PFSK-1 (cell line): ENCODE results near the gene MKRN2.

ENCODE experiments used
- FOXP2 ChIP-seq: optimal IDR thresholded peaks from 2 replicates; pipeline ENCODE3; 2011; ENCODE audit warnings: borderline replicate concordance, control low read depth, inconsistent platforms; ENCODE audit not compliant: insufficient read depth; ENCODE audit errors: extremely low read length, extremely low read depth
- POLR2AphosphoS5 ChIP-seq: IDR thresholded peaks from 2 replicates; pipeline ENCODE4 v1.6.1; 2012; ENCODE audit warnings: low read depth, mild to moderate bottlenecking, control low read depth, low read length, moderate library complexity
- SIN3A ChIP-seq: IDR thresholded peaks from 2 replicates; pipeline ENCODE4 v1.6.1; 2012; ENCODE audit warnings: mild to moderate bottlenecking, low read length, moderate library complexity, borderline replicate concordance; ENCODE audit not compliant: insufficient read depth
- TAF1 ChIP-seq: IDR thresholded peaks from 2 replicates; pipeline ENCODE4 v1.6.1; 2012; ENCODE audit warnings: low read length, control low read depth, borderline replicate concordance; ENCODE audit not compliant: insufficient read depth
- TF ChIP-seq, protein P1 (sequence below), 2 experiments: IDR thresholded peaks; 2 replicates each; pipeline versions ENCODE4 v1.6.1 to v1.8.0; 2011 to 2012; ENCODE audit warnings: low read depth in 2 of 2, low read length in 2 of 2, control low read depth in 1 of 2, inconsistent platforms in 1 of 2, mild to moderate bottlenecking in 1 of 2, moderate library complexity in 1 of 2; ENCODE audit not compliant: insufficient read depth in 1 of 2

The MKRN2 gene

DNA sequence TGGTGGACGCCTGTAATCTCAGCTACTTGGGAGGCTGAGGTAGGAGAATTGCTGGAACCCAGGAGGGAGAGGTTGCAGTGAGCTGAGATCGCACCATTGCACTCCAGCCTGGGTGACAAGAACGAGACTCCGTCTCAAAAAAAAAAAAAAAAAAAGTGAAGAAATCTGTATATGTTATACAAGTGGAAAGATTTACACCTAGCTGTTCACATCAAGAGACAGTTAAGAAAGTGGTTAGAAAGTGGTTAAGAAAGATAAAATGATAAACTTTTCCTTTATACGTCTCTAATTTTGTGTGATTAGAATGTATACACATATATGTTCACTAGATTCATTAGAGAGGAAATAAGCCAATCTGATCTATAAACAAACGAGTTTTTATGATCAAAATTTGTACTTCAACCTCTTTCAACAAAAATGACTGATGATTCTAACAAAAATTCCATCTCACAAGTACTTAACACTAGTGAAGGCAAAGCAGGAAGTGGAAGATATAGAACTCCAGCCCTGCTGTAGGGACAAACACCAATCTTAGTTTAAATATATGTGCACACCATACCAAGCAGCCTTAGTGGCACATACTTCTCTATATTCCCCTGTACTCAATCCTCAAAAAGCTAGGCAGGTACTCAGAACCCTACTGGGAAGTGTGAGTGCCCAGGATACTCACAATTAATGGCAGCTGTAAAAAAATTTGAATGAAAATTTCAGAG is 55.8 kb downstream of the MKRN2 start:
- TF ChIP-seq, protein P1, sequence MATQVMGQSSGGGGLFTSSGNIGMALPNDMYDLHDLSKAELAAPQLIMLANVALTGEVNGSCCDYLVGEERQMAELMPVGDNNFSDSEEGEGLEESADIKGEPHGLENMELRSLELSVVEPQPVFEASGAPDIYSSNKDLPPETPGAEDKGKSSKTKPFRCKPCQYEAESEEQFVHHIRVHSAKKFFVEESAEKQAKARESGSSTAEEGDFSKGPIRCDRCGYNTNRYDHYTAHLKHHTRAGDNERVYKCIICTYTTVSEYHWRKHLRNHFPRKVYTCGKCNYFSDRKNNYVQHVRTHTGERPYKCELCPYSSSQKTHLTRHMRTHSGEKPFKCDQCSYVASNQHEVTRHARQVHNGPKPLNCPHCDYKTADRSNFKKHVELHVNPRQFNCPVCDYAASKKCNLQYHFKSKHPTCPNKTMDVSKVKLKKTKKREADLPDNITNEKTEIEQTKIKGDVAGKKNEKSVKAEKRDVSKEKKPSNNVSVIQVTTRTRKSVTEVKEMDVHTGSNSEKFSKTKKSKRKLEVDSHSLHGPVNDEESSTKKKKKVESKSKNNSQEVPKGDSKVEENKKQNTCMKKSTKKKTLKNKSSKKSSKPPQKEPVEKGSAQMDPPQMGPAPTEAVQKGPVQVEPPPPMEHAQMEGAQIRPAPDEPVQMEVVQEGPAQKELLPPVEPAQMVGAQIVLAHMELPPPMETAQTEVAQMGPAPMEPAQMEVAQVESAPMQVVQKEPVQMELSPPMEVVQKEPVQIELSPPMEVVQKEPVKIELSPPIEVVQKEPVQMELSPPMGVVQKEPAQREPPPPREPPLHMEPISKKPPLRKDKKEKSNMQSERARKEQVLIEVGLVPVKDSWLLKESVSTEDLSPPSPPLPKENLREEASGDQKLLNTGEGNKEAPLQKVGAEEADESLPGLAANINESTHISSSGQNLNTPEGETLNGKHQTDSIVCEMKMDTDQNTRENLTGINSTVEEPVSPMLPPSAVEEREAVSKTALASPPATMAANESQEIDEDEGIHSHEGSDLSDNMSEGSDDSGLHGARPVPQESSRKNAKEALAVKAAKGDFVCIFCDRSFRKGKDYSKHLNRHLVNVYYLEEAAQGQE (IDR thresholded peaks at IDR 0.05; ENCODE audit: insufficient read depth in 1 of 2, low read depth in 2 of 2, low read length in 2 of 2), result no peak
- TF ChIP-seq TAF1 (no peak), FOXP2 (no peak), SIN3A (no peak), POLR2AphosphoS5 (no peak)

DNA sequence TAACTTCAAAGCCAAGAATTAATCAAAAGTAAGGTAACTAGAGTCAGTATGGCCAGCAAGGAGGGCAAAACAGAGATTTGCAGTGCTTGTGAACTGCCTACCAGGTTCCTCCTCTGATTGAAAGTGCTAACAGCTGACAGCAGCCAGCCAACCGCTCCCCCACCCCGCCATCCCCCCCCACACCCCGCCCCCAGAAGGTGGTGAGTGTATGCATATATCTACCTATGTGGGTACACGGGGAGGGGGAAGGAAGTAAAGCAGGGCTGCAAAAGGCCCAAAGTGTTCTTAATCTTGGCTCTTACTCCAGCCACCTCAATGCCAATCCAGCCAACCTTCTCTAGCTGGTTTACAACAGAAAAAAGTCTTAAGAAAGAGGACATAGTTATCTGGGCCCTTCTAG is 56.4 kb downstream of the MKRN2 start:
- no peak for TF ChIP-seq POLR2AphosphoS5
- TF ChIP-seq SIN3A, result no peak
- TF ChIP-seq, protein P1 (IDR thresholded peaks at IDR 0.05; ENCODE audit: insufficient read depth in 1 of 2, low read depth in 2 of 2, low read length in 2 of 2), result no peak
- no peak for TF ChIP-seq FOXP2
- TF ChIP-seq TAF1, result no peak

DNA sequence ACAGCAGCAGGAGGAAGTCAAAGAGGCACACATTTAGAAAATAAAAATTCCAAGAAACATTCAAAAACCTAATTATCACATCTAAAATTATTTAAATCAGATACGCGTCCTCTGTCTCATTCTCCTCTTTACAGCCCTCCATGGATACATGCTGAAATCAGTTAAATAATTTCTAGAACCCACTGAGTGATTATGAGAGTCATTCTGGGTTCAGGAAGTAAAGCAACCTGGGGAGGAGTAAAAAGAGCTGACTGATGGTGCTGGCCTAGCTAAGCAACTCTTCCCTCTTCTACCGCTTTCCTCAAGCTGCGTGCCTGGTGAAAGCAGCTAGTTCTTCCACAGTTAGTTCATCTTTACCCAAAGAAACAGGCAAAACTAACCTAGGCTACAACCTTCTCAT is 58.4 kb downstream of the MKRN2 start:
- TF ChIP-seq SIN3A (no peak), FOXP2 (no peak), POLR2AphosphoS5 (no peak), TAF1 (no peak)
- TF ChIP-seq, protein P1 (IDR thresholded peaks at IDR 0.05; ENCODE audit: insufficient read depth in 1 of 2, low read depth in 2 of 2, low read length in 2 of 2), result no peak

DNA sequence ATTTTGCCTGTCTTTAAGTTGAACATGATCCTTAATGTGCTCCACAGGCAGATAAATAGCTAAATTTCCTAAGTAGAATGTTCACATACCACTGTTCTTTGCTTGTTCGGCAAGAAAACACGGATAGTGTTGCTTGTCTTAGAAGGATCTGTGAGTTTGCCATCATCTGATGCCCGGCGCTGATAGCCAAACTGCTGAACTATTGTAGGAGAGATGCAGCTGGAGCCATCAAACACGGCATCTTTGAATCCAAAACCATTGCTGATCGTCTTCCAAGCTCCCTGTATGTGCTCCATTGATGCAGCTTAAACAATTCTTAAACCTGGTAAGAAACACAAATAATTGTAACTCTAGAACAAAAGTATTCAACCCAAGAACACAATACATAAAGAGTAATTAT is 61.5 kb downstream of the MKRN2 start:
- TF ChIP-seq SIN3A (no peak), TAF1 (no peak), FOXP2 (no peak), POLR2AphosphoS5 (no peak)
- TF ChIP-seq, protein P1 (IDR thresholded peaks at IDR 0.05; ENCODE audit: insufficient read depth in 1 of 2, low read depth in 2 of 2, low read length in 2 of 2), result no peak

DNA sequence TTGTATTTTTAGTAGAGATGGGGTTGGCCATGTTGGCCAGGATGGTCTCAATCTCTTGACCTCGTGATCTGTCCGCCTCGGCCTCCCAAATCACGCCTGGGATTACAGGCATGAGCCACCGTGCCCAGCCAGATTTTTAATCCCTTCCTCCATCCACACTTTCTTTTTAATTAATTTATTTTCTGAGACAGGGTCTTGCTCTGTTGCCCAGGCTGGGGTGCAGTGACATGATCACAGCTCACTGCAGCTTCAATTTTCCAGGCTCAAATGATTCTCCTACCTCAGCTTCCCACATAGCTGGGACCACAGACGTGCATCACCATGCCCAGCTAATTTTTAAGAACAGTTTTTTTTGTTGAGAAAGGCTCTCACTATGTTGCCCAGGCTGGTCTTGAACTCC is 63.4 kb downstream of the MKRN2 start:
- TF ChIP-seq TAF1 (no peak), SIN3A (no peak), FOXP2 (no peak), POLR2AphosphoS5 (no peak)
- TF ChIP-seq, protein P1 (IDR thresholded peaks at IDR 0.05; ENCODE audit: insufficient read depth in 1 of 2, low read depth in 2 of 2, low read length in 2 of 2), result no peak
